Cardiac muscle cell (in vitro differentiated cells and primary cell): ENCODE data around the gene MICALL2. TPM values are rescaled to one million over a fixed set of nuclear protein-coding genes. Genes with fewer than 3 reads are reported as not detected.

ENCODE experiments used
- DNase-seq, 2 donors: peaks; one replicate each; pipeline versions ENCODE4 v3.0.0 to v3.0.0-alpha.2; 2010 to 2017; ENCODE audit warnings: low read depth in 1 of 2, low spot score in 1 of 2
- H3K27ac ChIP-seq: fragments of 200-600 bp; sonication (generic); 2 replicates; pipeline ENCODE4 v1.5.1; 2016
- H3K27me3 ChIP-seq: fragments of 200-600 bp; sonication (generic); 2 replicates; pipeline ENCODE4 v1.6.0; 2016; ENCODE audit warnings: control low read depth
- H3K36me3 ChIP-seq: fragments of 200-600 bp; sonication (generic); 2 replicates; pipeline ENCODE4 v1.5.1; 2016; ENCODE audit warnings: control low read depth
- H3K4me1 ChIP-seq: fragments of 200-600 bp; sonication (generic); 2 replicates; pipeline ENCODE4 v1.8.1; 2017; ENCODE audit warnings: low read depth, mild to moderate bottlenecking, mixed run types
- H3K4me3 ChIP-seq: fragments of 200-600 bp; sonication (generic); 2 replicates; pipeline ENCODE4 v1.5.1; 2016; ENCODE audit warnings: mild to moderate bottlenecking
- H3K9me3 ChIP-seq: fragments of 200-600 bp; sonication (generic); 2 replicates; pipeline ENCODE4 v1.5.1; 2017; ENCODE audit warnings: low read depth, mild to moderate bottlenecking, control low read depth
- polyA plus RNA-seq: library from polyadenylated mRNA; unstranded; fragments of >200 nt; fragmentation: Nextera tagmentation; extraction: Ambion mirVana; gene quantifications from 2 replicates; pipeline ENCODE4 v1.2.1, GENCODE V29; 2016
- total RNA-seq: library from RNA; depleted of rRNA; stranded (reverse); fragments of >200 nt; gene quantifications from 2 replicates; pipeline ENCODE4 v1.2.3, GENCODE V29; 2016
- TF ChIP-seq, protein P1 (sequence below): IDR thresholded peaks from 2 replicates; pipeline ENCODE4 v1.5.1; 2012; ENCODE audit warnings: low read depth, mild to moderate bottlenecking, low read length

Gene MICALL2
- total and polyA plus RNA-seq, 2 experiments from 2014 or later: 19.5 to 22.0 TPM

DNA sequence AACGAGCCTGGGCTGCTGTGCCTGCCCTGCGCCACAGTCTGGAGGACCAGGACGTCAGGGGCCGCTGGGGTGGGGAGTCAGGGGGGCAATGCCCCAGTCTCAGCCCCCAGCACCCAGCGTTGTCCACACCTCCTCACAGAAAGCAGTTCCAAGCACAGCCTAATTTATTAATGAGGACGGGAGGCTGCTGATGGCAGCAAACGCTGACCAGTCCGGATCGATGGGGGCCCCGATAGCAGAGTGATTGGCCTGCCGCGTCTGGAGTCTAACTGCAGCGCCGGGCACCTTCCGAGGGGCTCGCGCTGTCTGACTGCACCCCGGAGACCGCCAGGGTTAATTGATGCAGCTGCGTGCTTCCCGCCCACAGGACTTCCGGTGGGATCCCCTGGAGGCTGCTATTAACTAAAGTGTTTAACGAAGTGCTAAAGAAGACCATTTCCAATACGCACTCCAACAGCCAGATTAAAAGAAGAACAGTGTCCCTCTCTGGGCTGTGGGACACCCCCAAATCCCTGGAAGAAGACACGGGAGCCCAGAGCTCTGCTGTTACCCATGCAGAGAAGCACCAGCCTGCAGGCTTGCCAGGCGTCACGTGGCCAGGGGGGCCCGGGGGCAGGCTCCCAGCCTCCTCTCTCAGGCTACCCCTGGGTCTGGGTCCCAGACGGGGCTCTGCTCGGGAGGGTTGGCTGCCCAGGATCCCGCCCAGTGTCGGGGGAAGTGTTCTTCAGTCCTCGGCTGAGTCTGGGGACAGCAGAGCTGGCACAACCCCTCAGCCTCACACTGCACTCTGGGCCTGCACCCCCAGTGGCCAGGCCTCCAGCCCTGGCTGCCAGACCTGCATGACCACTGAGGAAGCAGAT is 63.8 kb downstream of the MICALL2 start:
- TF ChIP-seq, protein P1, sequence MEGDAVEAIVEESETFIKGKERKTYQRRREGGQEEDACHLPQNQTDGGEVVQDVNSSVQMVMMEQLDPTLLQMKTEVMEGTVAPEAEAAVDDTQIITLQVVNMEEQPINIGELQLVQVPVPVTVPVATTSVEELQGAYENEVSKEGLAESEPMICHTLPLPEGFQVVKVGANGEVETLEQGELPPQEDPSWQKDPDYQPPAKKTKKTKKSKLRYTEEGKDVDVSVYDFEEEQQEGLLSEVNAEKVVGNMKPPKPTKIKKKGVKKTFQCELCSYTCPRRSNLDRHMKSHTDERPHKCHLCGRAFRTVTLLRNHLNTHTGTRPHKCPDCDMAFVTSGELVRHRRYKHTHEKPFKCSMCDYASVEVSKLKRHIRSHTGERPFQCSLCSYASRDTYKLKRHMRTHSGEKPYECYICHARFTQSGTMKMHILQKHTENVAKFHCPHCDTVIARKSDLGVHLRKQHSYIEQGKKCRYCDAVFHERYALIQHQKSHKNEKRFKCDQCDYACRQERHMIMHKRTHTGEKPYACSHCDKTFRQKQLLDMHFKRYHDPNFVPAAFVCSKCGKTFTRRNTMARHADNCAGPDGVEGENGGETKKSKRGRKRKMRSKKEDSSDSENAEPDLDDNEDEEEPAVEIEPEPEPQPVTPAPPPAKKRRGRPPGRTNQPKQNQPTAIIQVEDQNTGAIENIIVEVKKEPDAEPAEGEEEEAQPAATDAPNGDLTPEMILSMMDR: no peak
- Histone ChIP-seq H3K9me3 (no peaks in the 10 kb centered on the region), H3K4me3 (no peak overlapping the region), H3K27me3 (peaks cover 16% of the 10 kb centered on the region), H3K36me3 (no peaks in the 10 kb centered on the region), H3K4me1 (no peaks in the 10 kb centered on the region), H3K27ac (no peak overlapping the region)
- DNase-seq: no peak

DNA sequence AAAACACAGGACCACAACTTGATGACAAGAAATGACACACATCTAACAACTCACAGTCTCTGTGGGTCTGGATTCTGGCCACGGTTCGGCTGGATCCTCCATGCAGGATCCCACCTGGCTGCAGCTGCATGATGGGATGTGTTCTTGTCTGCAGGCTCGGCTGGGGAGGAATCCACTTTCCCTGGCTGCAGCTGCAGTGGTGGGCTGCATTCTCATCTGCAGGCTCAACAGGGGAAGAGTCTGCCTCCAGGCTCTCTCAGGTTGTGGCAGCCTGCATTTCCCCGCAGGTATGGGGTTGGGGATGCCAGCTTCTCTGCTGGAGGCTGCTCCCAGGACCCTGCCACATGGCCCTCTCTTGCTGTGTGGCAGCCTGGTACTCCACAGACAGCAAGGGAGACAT is 64.9 kb downstream of the MICALL2 start:
- Histone ChIP-seq H3K27me3 (peaks cover 6% of the 10 kb centered on the region), H3K36me3 (no peaks in the 10 kb centered on the region), H3K4me1 (no peaks in the 10 kb centered on the region), H3K9me3 (no peaks in the 10 kb centered on the region), H3K4me3 (no peak overlapping the region), H3K27ac (no peak overlapping the region)
- TF ChIP-seq, protein P1: no peak
- DNase-seq: no peak

DNA sequence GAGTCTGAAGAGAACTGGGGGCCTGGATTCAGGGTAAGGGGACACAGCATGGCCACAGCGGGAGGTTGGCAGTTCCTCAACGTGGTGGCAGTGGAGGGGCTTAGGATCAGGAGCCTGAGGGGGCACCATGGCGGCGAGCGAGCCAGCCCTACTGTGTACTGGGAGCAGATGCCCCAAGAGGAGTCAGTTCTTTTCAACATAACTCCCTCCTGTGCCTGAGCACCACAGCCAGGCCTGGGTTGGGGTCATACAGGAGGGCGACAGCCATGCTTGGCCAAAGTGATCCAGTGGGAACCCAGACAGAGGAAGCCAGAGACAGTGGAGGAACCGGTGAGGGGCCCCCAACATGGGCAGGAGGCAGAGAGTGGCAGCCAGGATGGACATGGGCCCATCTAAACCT is 65.8 kb downstream of the MICALL2 start:
- DNase-seq: no peak
- Histone ChIP-seq H3K36me3 (no peaks in the 10 kb centered on the region), H3K27me3 (no peaks in the 10 kb centered on the region), H3K27ac (no peak overlapping the region), H3K4me3 (no peak overlapping the region), H3K9me3 (no peaks in the 10 kb centered on the region), H3K4me1 (no peaks in the 10 kb centered on the region)
- TF ChIP-seq, protein P1: no peak

DNA sequence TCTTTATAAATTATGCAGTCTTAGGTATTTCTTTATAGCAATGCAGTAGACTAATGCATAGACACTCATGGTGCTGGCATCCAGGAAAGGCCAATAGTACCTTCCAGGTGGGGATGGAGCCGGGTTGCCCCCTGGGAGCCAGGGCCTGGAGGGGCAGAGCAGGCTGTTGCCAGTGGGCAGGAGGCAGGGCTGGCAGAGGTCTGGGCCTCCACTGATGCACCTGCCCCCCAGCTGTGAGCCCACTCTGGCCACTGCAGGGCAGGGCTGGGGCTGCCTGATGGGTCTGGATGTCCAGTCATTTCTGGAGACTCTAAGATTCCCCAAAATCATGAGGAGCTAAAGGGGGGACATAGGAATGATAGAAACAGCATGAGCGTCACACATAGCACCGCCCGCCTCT is 66.7 kb downstream of the MICALL2 start:
- H3K4me1 ChIP-seq: no peaks in the 10 kb centered on the region
- H3K27ac ChIP-seq: no peak overlapping the region
- H3K9me3 ChIP-seq: no peaks in the 10 kb centered on the region
- no peak overlapping the region for H3K4me3 ChIP-seq
- H3K36me3 ChIP-seq: no peaks in the 10 kb centered on the region
- TF ChIP-seq, protein P1: no peak
- DNase-seq: no peak
- H3K27me3 ChIP-seq: no peaks in the 10 kb centered on the region

DNA sequence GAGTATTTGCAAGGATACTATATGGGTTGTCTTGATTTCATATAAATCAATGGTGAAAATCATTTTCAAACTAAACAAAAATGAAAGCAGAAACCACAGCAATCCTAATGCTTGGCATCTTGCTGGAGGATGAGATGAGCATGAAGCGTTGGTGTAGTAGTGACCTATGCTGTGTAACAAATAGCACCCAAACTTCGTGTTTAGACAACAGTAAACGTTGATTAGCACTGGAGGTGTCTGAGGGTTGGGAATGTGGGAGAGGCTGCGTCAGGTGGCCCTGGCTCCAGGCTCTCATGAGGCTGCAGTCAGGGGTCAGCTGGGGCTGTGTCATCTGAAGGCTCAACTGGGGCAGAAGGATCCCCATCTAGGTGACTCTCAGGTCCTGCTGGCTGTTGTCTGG is 67.8 kb downstream of the MICALL2 start:
- Histone ChIP-seq H3K9me3 (no peaks in the 10 kb centered on the region), H3K4me1 (no peaks in the 10 kb centered on the region), H3K27ac (no peak overlapping the region), H3K4me3 (no peak overlapping the region), H3K36me3 (no peaks in the 10 kb centered on the region), H3K27me3 (no peaks in the 10 kb centered on the region)
- no peak for DNase-seq
- TF ChIP-seq, protein P1: no peak
